HG03457 (cell line): ENCODE results near the gene KIF3A.
"Not testable (repeated sequence)": the region's sequence is repeated elsewhere in the genome, so short reads cannot be mapped to it uniquely, and the experiment has no call there.

ENCODE experiments used
- ATAC-seq: cut with Tn5 transposase; IDR thresholded peaks from one replicate; pipeline ENCODE4 v1.9.1; 2021; ENCODE audit warnings: moderate number of reproducible peaks; ENCODE audit not compliant: unreplicated experiment

KIF3A gene

DNA sequence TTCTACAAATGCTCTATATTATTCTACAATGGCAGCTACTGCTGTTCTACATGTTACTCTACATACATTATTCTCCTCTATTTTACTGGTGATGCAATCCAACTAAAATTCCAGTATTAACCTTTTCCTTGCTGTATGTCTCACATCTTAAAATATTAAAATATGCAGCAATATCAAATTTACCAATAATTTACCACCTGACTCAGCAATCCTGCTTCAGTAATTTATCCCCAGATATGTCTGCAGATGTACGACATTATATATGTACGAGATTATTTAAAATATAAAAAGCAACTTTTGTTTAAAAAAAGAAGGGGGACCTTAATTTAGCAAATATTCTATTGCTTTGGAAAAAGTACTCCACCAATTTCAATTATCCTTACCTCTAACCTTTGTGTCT, 11.6 kb downstream of the KIF3A start:
- no peak for ATAC-seq

DNA sequence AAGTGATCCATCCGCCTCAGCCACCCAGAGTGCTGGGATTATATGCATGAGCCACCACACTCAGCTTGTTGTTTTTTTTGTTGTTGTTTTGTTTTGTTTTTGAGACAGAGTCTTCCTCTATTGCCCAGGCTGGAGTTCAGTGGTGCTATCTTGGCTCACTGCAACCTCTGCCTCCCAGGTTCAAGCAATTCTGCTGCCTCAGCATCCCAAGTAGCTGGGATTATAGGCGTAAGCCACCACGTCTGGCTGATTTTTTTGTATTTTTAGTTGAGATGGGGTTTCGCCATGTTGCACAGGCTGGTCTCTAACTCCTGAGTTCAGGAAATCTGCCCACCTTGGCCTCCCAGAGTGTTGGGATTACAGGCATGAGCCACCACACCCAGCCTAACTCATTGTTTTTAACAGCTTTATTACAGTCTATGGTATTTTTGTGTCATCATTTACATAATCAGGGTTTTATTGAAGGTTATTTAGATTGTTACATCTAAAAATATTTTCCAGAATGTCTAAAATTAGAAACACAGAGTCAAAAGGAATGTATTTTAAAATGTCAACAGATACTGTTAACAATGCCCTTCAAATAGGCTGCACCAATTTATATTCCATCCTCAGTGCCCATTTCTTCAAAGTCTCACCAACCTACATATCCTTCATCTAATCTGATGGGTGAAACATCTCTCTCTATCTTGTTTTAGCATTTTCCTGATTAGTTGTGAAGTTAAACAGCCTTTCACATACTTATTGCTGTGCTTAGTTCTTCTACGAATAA, 18.6 kb downstream of the KIF3A start:
- no peak for ATAC-seq

DNA sequence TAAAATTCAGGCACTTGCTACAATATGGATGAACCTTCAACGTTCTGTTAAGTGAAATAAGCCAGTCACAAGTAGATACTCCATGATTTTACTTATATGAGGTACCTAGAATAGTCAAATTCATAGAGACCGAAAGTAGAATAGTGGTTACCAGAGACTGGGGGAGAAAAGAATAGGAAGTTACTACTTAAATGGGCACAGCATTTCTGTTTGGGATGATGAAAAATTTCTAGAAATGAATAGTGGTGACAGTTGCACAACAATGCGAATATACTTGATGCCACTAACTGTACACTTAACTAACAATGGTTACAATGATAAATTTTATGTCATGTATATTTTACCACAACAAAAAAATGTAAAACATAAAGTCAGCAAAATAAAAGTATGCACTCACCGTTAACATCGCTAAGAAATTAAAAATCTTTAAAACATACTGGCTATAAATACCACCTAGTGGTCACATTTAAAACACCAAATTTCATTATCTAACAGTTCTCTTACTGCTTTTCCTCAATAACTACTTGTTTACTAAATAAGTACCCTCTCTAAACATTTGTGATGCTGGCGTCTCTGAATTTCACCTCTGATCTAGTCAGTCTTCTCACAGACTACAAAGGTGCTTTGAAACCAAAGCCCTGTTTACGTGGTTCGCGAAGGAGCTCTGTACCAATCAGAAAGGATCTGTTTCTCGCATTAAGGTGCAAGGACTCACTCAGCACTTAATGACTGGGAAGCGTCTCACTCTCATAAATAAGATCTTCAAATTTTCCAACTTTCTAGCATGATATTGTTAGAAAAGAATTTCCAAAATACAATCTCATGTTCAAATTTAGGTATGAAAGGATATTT, 22.7 kb downstream of the KIF3A start:
- ATAC-seq = no peak

DNA sequence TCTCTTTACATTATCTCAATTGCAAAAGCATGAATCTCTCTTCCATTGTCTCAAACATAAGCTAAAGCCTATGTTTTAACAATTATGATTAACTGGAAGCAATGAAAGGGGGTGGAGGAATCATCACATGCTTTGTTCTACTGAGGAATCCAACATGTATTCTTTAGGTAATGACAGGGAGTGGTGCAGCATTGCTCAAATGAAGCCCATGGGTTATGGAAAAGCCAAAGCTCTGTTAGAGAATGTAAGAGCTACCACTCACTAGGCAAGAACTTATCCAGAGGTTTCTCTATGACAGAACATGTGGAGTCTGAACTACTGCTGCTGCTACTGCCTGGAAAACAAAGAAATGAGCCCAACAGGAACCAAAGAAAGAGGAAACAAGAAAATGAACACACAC, 28.7 kb downstream of the KIF3A start:
- no peak for ATAC-seq

DNA sequence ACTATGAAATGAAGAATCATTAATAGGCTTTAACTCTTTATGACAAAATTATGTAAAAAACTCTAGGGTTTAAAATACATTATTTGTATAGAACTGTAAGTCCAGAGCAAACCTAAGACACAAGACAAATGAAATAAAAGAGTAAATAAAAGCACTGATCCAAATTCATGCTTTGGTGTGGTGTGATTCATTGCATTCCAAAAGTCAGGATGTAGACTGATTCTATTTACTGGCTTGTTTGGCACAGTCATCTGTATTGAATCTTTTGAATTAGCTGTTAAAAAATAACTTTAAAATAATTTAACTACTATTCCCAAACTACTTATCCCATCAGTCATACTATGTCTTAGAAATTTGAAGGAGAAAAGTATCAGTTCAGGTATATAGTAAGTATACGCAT, 32.5 kb downstream of the KIF3A start:
- ATAC-seq = no peak

DNA sequence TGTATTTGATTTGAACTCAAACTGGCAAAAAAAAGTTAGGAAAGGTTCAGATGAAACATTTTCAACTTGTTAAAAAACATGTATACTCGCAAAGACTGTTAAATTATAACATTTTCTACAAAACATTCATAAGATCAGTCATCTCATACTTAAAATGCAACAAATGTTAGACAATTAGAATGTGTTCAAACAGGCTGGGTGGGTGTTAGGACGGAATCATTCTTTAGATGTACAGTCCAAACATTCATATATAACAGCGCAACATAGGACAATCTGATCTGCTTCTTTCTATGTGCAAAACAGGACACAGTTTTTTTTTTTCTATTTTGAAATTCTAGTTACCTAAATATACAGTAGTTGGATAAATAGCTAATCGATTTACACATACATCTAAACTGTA, 41.4 kb downstream of the KIF3A start:
- no peak for ATAC-seq

DNA sequence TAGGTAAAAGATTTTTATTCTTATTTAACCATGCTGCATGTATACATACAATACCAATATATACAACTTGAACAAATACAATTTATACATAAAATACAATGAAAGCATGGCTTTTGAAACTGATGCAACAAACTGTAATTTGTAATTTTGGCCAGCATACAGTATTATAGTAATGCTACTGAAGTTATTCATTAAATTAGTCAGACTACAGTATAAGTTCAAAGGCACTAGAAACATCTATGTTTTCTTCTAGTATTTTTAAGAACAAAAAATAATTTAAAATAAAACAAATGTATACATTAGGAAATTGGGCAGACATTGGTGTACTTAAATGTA, 44.7 kb downstream of the KIF3A start:
- no peak for ATAC-seq

DNA sequence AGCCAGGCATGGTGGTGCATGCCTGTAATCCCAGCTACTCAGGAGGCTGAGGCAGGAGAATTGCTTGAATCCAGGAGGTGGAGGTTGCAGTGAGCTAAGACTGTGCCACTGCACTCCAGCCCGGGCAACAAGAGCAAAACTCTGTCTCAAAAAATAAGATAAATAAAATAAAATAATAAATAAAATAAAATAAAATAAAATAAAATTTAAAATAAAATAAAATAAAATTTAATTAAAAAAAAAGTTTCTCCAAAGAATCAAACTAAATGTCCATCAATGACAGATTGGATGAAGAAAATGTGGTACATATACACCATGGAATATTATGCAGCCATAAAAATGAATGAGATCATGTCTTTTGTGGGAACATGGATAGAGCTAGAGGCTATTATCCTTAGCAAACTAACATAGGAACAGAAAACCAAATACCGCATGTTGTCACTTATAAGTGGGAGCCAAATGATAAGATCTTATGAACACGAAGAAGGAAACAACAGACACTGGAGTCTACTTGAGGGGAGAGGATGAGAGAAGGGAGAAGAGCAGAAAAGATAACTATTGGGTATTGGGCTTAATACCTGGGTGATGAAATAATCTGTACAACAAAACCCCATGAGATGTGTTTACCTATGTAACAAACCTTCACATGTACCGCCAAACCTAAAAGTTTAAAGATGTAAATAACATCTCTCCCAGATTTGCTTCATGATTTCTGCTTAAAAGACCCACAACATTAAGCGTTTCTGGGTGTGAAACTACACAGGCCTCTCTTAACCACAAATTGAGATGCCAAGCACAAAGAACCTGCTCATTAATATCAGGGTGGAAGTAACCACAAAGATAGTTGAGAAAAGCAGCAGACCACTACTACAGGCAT, 45.4 kb downstream of the KIF3A start:
- not testable (repeated sequence) for ATAC-seq

DNA sequence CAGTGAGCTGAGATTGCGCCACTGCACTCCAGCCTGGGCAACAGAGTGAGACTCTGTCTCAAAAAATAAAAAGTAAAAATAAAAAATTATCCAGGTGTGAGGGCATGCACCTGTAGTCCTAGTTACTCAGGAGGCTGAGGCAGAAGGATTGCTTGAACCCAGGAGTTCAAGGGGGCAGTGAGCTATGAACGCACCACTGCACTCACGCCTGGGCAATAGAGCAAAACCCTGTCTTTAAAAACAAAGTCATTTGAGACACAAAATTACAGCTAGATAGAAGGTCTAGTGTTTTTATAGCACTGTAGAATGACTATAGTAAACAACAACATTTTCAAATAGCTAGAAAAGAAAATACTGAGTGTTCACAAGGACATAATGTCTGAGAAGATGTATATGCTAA, 47.2 kb downstream of the KIF3A start:
- ATAC-seq = no peak

DNA sequence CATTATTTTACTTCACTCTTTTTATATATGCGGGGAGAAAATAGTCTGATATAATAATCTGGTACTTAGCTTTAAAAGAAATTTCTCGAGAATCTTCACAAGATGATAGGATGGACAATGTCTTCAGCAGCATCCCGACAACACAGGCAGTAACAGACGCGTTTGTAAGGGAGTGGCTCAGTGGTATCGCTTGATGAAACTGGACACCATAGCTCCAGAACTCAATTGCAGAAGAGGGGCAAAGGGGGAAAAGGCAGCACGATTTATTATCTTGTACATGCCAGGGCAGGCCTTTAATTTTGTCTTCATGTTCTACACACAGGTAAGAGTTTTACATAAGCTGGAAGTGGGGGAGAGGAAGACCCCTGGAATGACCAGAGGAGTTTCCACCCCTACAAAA, 47.8 kb downstream of the KIF3A start:
- ATAC-seq = no peak

DNA sequence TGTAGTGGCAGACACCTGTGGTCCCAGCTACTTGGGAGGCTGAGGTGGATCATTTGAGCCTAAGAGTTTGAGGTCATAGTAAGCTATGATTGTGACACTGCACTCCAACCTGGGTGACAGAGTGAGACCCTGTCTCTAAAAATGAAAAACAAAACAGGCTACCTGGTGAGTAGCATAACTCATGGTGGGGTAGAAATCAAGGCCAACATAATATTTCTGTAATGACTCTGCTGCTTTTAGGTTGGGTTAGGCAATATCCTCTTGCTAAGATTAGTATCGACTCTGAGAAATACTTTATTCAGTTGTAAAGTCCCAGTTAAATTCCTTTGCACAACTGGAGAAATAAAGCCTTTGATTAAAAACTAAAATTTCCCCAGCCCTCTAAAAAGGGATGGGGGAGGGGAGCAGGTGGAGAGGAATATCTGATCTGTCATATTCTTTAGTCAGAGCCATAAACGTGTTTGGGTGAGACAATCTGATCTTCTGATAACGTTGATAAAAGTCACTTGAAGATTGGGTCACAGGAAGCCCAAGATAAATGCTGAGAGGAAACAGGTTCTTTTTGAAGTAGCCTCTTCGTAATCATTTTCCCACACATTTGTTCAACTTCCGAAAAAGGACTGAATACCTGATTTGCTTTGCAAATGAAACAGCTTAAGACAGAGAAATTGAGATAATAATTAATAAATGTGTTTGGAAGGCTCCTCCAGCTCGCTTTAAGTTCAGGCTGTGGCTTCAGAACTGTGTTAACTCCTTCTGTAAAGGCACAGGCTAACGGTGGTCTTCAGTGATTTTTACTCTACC, 48.6 kb downstream of the KIF3A start:
- ATAC-seq = no peak

DNA sequence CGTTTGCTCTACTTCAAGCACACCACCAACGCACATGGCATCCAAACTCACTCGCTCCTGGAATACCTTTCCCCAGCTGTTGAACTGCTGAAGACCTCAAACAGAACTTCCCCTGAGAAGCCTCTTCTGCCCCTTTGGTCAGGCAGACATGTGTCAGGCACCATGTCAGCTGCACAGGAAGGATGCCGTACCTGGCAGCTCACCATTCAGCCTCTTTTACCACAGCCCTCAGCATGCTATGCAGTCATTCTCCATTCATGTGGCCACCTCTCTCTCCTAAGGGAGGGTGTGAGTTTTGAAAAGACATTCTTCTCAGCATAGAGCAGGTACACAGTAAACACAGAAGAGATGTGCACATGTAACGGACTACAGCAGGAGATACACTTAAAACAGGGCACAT, 49.4 kb downstream of the KIF3A start:
- no peak for ATAC-seq

DNA sequence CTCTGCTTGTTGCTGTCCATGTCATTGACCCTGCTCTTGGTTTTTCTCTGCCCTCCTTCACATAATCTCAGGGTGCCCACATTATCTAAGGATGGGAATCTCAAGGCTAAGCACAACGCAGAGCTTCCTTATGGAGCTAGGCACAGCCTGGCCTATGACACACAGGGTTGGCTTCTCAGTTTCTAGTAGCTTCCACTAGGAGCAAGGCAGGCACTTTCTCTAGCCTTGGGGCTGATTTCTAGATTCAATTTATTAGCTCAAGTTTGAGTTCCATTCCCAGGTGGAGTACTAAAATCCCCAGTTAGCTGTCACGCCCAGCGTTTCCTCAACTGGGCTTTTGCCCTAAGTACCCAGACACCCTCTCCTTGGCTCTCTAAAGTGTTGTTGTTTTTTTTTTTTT, 51.2 kb downstream of the KIF3A start:
- ATAC-seq = no peak

DNA sequence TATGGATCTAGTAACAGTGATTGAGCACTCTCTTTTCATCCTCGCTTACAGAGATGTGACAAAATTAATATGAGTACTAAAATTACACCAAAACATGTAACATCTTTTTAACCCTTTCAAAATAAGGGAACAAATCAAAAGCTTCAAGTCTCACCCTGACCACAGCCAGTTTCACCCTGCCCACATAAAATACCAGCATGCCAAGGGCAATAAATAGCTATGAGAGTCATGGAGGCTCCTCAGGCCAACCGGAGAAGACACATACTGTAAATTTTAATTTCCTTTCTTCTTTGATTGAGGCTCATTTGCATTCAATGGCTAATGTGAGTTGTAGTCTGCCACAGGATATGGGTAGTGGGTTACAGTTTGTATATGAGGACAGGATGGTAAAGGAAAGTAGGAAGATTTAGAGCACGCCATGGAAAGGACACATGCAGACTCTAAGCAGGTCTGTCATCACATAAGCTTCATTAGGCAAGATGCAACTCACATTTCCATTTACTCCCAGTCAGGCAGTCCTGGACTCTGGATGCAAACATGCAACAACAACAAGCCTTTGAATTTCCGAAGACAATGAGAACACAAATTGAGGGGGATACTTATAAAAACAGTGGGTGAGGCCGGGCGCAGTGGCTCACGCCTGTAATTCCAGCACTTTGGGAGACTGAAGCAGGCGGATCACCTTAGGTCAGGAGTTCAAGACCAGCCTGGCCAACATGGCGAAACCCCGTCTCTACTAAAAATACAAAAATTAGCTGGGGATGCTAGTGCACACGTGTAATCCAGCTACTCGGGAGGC, 52.2 kb downstream of the KIF3A start:
- no peak for ATAC-seq

DNA sequence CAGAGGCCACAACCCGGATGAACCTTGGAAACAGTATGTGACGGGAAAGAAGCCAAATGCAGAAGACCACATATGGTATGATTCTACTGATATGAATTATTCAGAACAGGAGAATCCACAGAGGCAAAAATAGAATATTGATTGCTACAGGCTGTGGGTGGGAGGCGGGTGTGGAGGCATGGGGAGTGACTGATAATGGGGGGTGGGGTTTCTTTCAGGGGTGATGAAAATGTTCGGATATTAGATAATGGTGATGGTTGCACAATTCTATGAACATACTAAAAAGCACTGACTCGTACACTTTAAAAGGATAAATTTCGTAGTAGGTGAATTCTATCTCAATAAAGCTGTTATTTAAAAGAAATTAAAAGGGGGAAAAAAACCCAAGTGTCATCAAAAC, 52.9 kb downstream of the KIF3A start:
- no peak for ATAC-seq

DNA sequence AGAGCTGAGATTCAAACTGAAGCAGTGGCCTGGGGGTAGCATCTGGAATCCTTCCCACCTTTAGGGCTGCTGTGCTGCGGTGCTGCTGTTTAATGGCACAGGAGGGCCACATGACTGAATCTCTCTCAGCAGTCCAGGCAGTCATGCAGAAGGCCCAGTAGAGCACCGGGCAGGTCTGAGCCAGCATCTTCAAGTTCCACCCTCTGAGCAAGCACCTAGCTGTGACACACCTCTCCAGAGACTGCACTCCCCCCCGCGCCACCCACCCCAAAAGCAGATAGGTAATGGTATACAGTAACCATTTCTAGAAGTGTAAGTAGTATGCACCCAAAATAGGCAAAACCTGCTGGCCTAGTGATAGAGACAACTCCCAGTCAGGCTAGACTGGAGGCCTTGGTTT, 55.4 kb downstream of the KIF3A start:
- no peak for ATAC-seq

DNA sequence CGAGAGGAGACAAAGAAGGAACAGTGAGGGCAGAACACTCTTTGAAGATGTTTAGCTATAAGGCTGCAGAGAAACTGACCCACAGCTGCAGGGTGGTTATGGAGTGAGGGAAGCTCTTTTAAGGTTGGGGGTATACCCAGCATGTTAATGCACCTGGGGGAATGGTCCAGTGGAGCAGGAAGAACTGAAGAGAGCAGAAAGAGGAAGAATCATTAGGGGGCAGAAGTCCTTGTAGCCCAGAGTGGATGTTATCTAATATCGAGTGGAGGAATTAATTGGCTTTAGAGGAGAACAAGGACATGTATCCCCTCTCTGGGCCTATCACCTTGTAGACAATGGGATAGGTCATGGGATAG, 55.9 kb downstream of the KIF3A start:
- no peak for ATAC-seq

DNA sequence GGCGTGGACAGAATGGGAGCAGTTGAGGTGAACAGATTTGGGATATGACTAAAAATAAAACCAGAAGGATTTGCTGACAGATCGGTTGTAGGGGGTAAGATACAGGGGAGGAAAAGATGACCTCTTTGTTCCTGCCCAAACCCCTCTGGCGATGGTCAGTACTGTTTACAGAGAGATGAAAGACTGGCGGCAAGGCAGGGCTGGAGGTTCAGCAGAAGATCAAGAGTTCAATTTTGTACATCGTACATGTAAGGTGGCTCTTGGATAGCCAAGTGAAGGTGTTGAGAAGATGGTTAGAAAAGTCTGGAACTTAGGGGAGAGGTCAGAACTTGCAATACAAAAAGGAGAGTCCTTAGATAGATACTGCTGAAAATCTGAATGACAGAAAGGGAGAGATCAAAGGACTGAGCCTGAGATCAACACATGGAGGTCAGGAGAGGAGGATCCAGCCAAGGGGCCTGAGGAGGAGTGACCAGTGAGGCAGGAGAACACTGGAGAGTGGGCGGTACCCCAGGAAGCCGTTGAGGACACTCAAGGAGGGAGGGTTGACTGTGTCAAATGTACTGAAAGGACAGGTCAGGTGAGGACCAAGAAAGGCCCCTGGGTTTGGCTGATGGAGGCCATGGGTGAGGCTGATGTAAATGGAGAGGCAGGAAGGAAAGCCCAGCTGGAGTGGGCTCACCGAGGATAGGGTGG, 56.4 kb downstream of the KIF3A start:
- ATAC-seq = no peak

DNA sequence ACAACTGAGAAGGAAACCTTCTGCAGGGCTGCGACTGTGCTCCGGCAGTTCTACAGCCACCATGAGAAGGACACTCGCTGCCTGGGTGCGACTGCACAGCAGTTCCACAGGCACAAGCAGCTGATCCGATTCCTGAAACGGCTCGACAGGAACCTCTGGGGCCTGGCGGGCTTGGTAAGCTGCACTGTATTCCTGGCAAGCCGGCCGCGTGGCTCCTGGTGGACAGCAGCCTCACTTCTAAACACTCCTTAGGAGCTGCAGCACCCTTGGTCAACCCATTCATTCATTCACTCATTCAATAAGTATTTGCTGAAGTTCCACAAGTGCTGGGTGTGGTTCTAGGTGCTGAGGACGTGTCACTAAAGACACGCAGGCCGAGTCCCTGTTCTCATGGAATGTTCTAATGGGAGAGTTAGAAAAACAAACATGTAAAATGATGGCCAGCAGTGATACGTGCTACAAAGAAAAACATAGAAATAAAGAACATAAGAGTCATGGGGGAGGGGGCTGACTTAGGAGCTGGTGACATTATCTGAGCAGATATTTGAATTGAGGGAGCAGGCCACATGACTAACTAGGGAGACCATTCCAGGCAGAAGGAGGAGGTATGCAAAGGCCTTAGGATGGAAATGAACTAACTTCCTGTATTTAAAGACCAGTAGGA, 57.5 kb downstream of the KIF3A start:
- no peak for ATAC-seq
